ENCODE results near the gene NRXN3.
"Not testable (repeated sequence)": the region's sequence is repeated elsewhere in the genome, so short reads cannot be mapped to it uniquely, and the experiment has no call there.

NRXN3 gene

GRCh38 chr14:79096811-79097210 is 926.6 kb downstream of the NRXN3 start:
- no peak for DNase-seq

- no peak for DNase-seq
Measured at GRCh38 chr14:79098324-79098723, 928.2 kb downstream of the NRXN3 start.

- DNase-seq = no peak
Measured at GRCh38 chr14:79100578-79100977, 930.4 kb downstream of the NRXN3 start.

- DNase-seq = no peak
Measured at GRCh38 chr14:79101388-79101787, 931.2 kb downstream of the NRXN3 start.

- no peak for DNase-seq
Measured at GRCh38 chr14:79103764-79104163, 933.6 kb downstream of the NRXN3 start.

- DNase-seq = not testable (repeated sequence)
Measured at GRCh38 chr14:79110564-79110963, 940.4 kb downstream of the NRXN3 start.

GRCh38 chr14:79111987-79112501 is 941.9 kb downstream of the NRXN3 start:
- DNase-seq = no peak

- no peak for DNase-seq
Measured at GRCh38 chr14:79117561-79117960, 947.4 kb downstream of the NRXN3 start.

GRCh38 chr14:79118291-79118690 is 948.1 kb downstream of the NRXN3 start:
- DNase-seq = no peak

- DNase-seq = no peak
Measured at GRCh38 chr14:79134361-79134760, 964.2 kb downstream of the NRXN3 start.

GRCh38 chr14:79136071-79137044 is 966.2 kb downstream of the NRXN3 start:
- no peak for DNase-seq

GRCh38 chr14:79137045-79137430 is 966.9 kb downstream of the NRXN3 start:
- no peak for DNase-seq

- DNase-seq = no peak
Measured at GRCh38 chr14:79137836-79138235, 967.7 kb downstream of the NRXN3 start.

GRCh38 chr14:79144896-79145295 is 974.7 kb downstream of the NRXN3 start:
- no peak for DNase-seq

- no peak for DNase-seq
Measured at GRCh38 chr14:79150226-79150625, 980.1 kb downstream of the NRXN3 start.

GRCh38 chr14:79157369-79157768 is 987.2 kb downstream of the NRXN3 start:
- DNase-seq = no peak

- DNase-seq = no peak
Measured at GRCh38 chr14:79161571-79161970, 991.4 kb downstream of the NRXN3 start.

- no peak for DNase-seq
Measured at GRCh38 chr14:79162833-79163232, 992.7 kb downstream of the NRXN3 start.

GRCh38 chr14:79165471-79166090 is 995.4 kb downstream of the NRXN3 start:
- DNase-seq = no peak

GRCh38 chr14:79166171-79166570 is 996.0 kb downstream of the NRXN3 start:
- no peak for DNase-seq

- DNase-seq = no peak
Measured at GRCh38 chr14:79167957-79168356, 997.8 kb downstream of the NRXN3 start.

GRCh38 chr14:79175671-79176070 is 1005.5 kb downstream of the NRXN3 start:
- no peak for DNase-seq

GRCh38 chr14:79177106-79177505 is 1006.9 kb downstream of the NRXN3 start:
- no peak for DNase-seq

- DNase-seq = no peak
Measured at GRCh38 chr14:79178719-79179118, 1008.5 kb downstream of the NRXN3 start.

Measured in NCI-H2029 (cell line).